SK-N-SH treated with all-trans-retinoic acid at 6 μM for 48 hours (cell line): ENCODE measurements around the gene CRYGS.
"Not testable (repeated sequence)": the region's sequence is repeated elsewhere in the genome, so short reads cannot be mapped to it uniquely, and the experiment has no call there.

ENCODE experiments used
- ATAC-seq: fragments of 200-7000 bp; cut with Tn5 transposase; 3 replicates; pipeline ENCODE4 v1.9.1; 2020; ENCODE audit warnings: mild to moderate bottlenecking, moderate library complexity
- BACH2 ChIP-seq: fragments of 250-450 bp; sonication (Bioruptor Pico); IDR thresholded peaks from 2 replicates; pipeline ENCODE4 v1.9.0; 2021; ENCODE audit warnings: mild to moderate bottlenecking, borderline replicate concordance
- CREB5 ChIP-seq: fragments of 250-450 bp; sonication (Bioruptor Pico); IDR thresholded peaks from 2 replicates; pipeline ENCODE4 v1.5.1; 2020; ENCODE audit warnings: low read depth, mild to moderate bottlenecking, moderate library complexity
- CSDC2 ChIP-seq: fragments of 250-450 bp; sonication (Bioruptor Pico); IDR thresholded peaks from 2 replicates; pipeline ENCODE4 v1.5.0; 2020; ENCODE audit warnings: mild to moderate bottlenecking, moderate library complexity
- CSRNP3 ChIP-seq: fragments of 250-450 bp; sonication (Bioruptor Pico); IDR thresholded peaks from 2 replicates; pipeline ENCODE4 v1.5.1; 2021; ENCODE audit warnings: mild to moderate bottlenecking, moderate library complexity
- ESRRG ChIP-seq: fragments of 250-450 bp; sonication (Bioruptor Pico); IDR thresholded peaks from 2 replicates; pipeline ENCODE4 v1.6.1; 2021; ENCODE audit warnings: mild to moderate bottlenecking
- GLIS3 ChIP-seq: fragments of 250-450 bp; sonication (Bioruptor Pico); IDR thresholded peaks from 2 replicates; pipeline ENCODE4 v1.5.0; 2020; ENCODE audit warnings: mild to moderate bottlenecking, moderate library complexity
- ISL1 ChIP-seq: fragments of 250-450 bp; sonication (Bioruptor Pico); IDR thresholded peaks from 2 replicates; pipeline ENCODE4 v2.1.2; 2022; ENCODE audit warnings: mild to moderate bottlenecking, moderate library complexity
- OSR1 ChIP-seq: fragments of 250-450 bp; sonication (Bioruptor Pico); IDR thresholded peaks from 2 replicates; pipeline ENCODE4 v1.8.0; 2022; ENCODE audit warnings: moderate library complexity, mild to moderate bottlenecking, inconsistent platforms
- PATZ1 ChIP-seq: fragments of 250-450 bp; sonication (Bioruptor Pico); IDR thresholded peaks from 2 replicates; pipeline ENCODE4 v1.8.0; 2020; ENCODE audit warnings: mild to moderate bottlenecking, moderate library complexity, borderline replicate concordance
- POU6F1 ChIP-seq: fragments of 250-450 bp; sonication (Bioruptor Pico); IDR thresholded peaks from 2 replicates; pipeline ENCODE4 v1.8.0; 2021; ENCODE audit warnings: low read depth, mild to moderate bottlenecking, moderate library complexity, borderline replicate concordance
- PPARA ChIP-seq: fragments of 250-450 bp; sonication (Bioruptor Pico); IDR thresholded peaks from 2 replicates; pipeline ENCODE4 v1.5.0; 2020; ENCODE audit warnings: mild to moderate bottlenecking, borderline replicate concordance
- RARB ChIP-seq: fragments of 250-450 bp; sonication (Bioruptor Pico); IDR thresholded peaks from 2 replicates; pipeline ENCODE4 v1.8.0; 2021; ENCODE audit warnings: mild to moderate bottlenecking, moderate library complexity
- SNAI2 ChIP-seq: fragments of 250-450 bp; sonication (Bioruptor Pico); IDR thresholded peaks from 2 replicates; pipeline ENCODE4 v1.5.0; 2020; ENCODE audit warnings: mild to moderate bottlenecking, moderate library complexity
- TCF4 ChIP-seq: fragments of 250-450 bp; sonication (Bioruptor Pico); IDR thresholded peaks from 2 replicates; pipeline ENCODE4 v1.8.0; 2021; ENCODE audit warnings: mild to moderate bottlenecking, moderate library complexity, borderline replicate concordance
- TOX ChIP-seq: fragments of 250-450 bp; sonication (Bioruptor Pico); IDR thresholded peaks from 2 replicates; pipeline ENCODE4 v1.8.0; 2021; ENCODE audit warnings: mild to moderate bottlenecking, moderate library complexity, borderline replicate concordance
- TSHZ2 ChIP-seq: fragments of 250-450 bp; sonication (Bioruptor Pico); IDR thresholded peaks from 2 replicates; pipeline ENCODE4 v1.5.0; 2020; ENCODE audit warnings: mild to moderate bottlenecking, moderate library complexity
- ZC3H10 ChIP-seq: fragments of 250-450 bp; sonication (Bioruptor Pico); IDR thresholded peaks from 2 replicates; pipeline ENCODE4 v1.5.1; 2021; ENCODE audit warnings: mild to moderate bottlenecking, moderate library complexity
- ZFP3 ChIP-seq: fragments of 250-450 bp; sonication (Bioruptor Pico); IDR thresholded peaks from 2 replicates; pipeline ENCODE4 v1.5.0; 2020; ENCODE audit warnings: mild to moderate bottlenecking, moderate library complexity
- ZNF70 ChIP-seq: fragments of 450-650 bp; formaldehyde crosslinking; IDR thresholded peaks from 2 replicates; pipeline ENCODE4 v1.5.0; 2020; ENCODE audit warnings: mild to moderate bottlenecking, moderate library complexity
- ZNF8 ChIP-seq: fragments of 450-650 bp; formaldehyde crosslinking; IDR thresholded peaks from 2 replicates; pipeline ENCODE4 v1.5.0; 2020; ENCODE audit warnings: mild to moderate bottlenecking, moderate library complexity

The CRYGS gene

GRCh38 chr3:186570941-186571643 is 26.9 kb upstream of the CRYGS start:
- TF ChIP-seq TCF4 (no peak), OSR1 (CRISPR knock-in tag) (no peak), SNAI2 (CRISPR knock-in tag) (no peak), ZC3H10 (CRISPR knock-in tag) (no peak), PPARA (CRISPR knock-in tag) (no peak), CREB5 (no peak), ESRRG (CRISPR knock-in tag) (no peak), BACH2 (CRISPR knock-in tag) (no peak), ZNF70 (no peak), ZNF8 (CRISPR knock-in tag) (no peak), ZFP3 (CRISPR knock-in tag) (no peak), RARB (CRISPR knock-in tag) (no peak), TOX (no peak)
- ATAC-seq, result no peak

GRCh38 chr3:186570096-186570940 is 26.1 kb upstream of the CRYGS start, which contains the start of gene DNAJB11:
Gene DNAJB11, plus strand, starts transcription at chr3:186570720. Its CDS starts 178 bp downstream, at chr3:186570898.
- peak; percentile 93 for ATAC-seq
- no peak for TF ChIP-seq CSRNP3 (CRISPR knock-in tag)
- TF ChIP-seq RARB (CRISPR knock-in tag), result no peak
- TF ChIP-seq ESRRG (CRISPR knock-in tag), result no peak
- TF ChIP-seq BACH2 (CRISPR knock-in tag), result no peak
- TF ChIP-seq CSDC2 (CRISPR knock-in tag), result no peak
- no peak for TF ChIP-seq GLIS3 (CRISPR knock-in tag)
- no peak for TF ChIP-seq ISL1 (CRISPR knock-in tag)
- TF ChIP-seq ZNF8 (CRISPR knock-in tag), result no peak
- no peak for TF ChIP-seq TOX

- ATAC-seq, result no peak
- no peak for TF ChIP-seq GLIS3 (CRISPR knock-in tag)
- TF ChIP-seq PATZ1 (CRISPR knock-in tag), result no peak
- no peak for TF ChIP-seq PPARA (CRISPR knock-in tag)
- no peak for TF ChIP-seq POU6F1 (CRISPR knock-in tag)
- no peak for TF ChIP-seq ZFP3 (CRISPR knock-in tag)
- TF ChIP-seq ZNF70, result no peak
- no peak for TF ChIP-seq ZNF8 (CRISPR knock-in tag)
- no peak for TF ChIP-seq TSHZ2 (CRISPR knock-in tag)
- no peak for TF ChIP-seq TOX
- no peak for TF ChIP-seq ISL1 (CRISPR knock-in tag)
Observed at GRCh38 chr3:186569779-186570095, 25.6 kb upstream of the CRYGS start.

- ATAC-seq, result not testable (repeated sequence)
Observed at GRCh38 chr3:186569361-186569760, 25.2 kb upstream of the CRYGS start.
